UCSD-AML1 (cell line): ENCODE measurements around the gene BBLN.
"Not testable (repeated sequence)": the region's sequence is repeated elsewhere in the genome, so short reads cannot be mapped to it uniquely, and the experiment has no call there.

Source experiments
- DNase-seq: peaks from one replicate; lab custom pipeline; 2025; ENCODE audit not compliant: unreplicated experiment; lab: John Stamatoyannopoulos, UW

The BBLN gene

GRCh38 chr9:128159784-128160602, at the start of gene BBLN:
BBLN (plus strand) TSS chr9:128160265; CDS start chr9:128160408, 143 bp downstream.
- peak; percentile 94 for DNase-seq

- not testable (repeated sequence) for DNase-seq
Observed at GRCh38 chr9:128111726-128112125, 48.3 kb upstream of the BBLN start.

- DNase-seq: no peak
Observed at GRCh38 chr9:128113526-128114325, 46.3 kb upstream of the BBLN start.

GRCh38 chr9:128114326-128115186, 45.5 kb upstream of the BBLN start:
- DNase-seq: no peak

GRCh38 chr9:128115187-128116103, 44.6 kb upstream of the BBLN start:
- DNase-seq: no peak

GRCh38 chr9:128116104-128117083, 43.7 kb upstream of the BBLN start:
- no peak for DNase-seq

GRCh38 chr9:128117613-128118471, 42.2 kb upstream of the BBLN start:
- DNase-seq: peak; percentile 91

- DNase-seq: no peak
Observed at GRCh38 chr9:128118472-128118857, 41.6 kb upstream of the BBLN start.

GRCh38 chr9:128118971-128119665, 40.9 kb upstream of the BBLN start:
- DNase-seq: no peak

- DNase-seq: no peak
Observed at GRCh38 chr9:128120061-128120740, 39.9 kb upstream of the BBLN start.

GRCh38 chr9:128120741-128121465, 39.2 kb upstream of the BBLN start:
- DNase-seq: no peak

GRCh38 chr9:128121466-128121810, 38.6 kb upstream of the BBLN start:
- no peak for DNase-seq

GRCh38 chr9:128121924-128122808, 37.9 kb upstream of the BBLN start:
- no peak for DNase-seq

GRCh38 chr9:128122809-128123175, 37.3 kb upstream of the BBLN start:
- DNase-seq: no peak

GRCh38 chr9:128123451-128124080, 36.5 kb upstream of the BBLN start:
- DNase-seq: no peak
